GM19193 (cell line): Measurements from ENCODE around the gene GPX7.

Experiments used
- POLR2A ChIP-seq: IDR thresholded peaks from 4 replicates; pipeline ENCODE4 v1.6.1; 2011; ENCODE audit not compliant: insufficient read depth, insufficient read length; ENCODE audit errors: extremely low read depth

Gene GPX7

GRCh38 chr1:52574594-52574993, 27.6 kb upstream of the GPX7 start:
- no peak for TF ChIP-seq POLR2A

DNA sequence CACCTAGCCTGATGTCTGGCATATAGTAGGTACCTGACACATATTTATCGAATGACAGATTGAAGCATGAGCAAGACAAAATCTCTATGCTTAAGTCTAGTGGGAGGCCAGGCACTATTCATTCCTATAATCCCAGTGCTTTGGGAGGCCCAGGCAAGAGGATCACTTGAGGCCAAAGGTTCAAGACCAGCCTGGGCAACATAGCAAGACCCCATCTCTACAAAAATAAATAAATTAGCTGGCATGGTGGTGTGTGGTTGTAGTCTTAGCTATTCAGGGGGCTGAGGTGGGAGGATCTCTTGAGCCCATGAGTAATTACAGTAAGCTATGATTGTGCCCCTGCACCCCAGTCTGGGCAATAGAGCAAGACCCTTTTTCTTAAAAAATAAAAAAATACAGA, 26.1 kb upstream of the GPX7 start:
- no peak for TF ChIP-seq POLR2A

DNA sequence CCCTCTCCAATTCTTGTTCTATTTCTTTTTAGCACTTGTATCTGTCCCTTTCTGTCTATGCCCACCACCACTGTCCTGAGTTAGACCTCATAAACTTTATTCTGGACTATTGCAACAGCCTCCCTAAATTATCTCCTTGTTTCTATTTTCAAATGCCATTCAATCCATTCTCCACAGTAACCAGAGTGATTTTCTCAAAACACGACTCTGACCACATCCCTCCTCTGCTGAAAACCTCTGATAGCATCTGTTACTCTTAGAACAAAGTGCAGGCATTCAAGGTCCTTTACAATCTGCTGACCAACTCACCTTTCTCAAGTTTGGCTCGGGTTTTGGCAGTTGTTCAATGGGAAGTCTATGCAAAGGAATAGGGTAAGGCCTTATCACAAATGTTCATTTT, 22.8 kb upstream of the GPX7 start:
- no peak for TF ChIP-seq POLR2A

- TF ChIP-seq POLR2A = no peak
Observed at GRCh38 chr1:52580283-52580682, 21.9 kb upstream of the GPX7 start.

GRCh38 chr1:52582116-52582696, 20.0 kb upstream of the GPX7 start:
- TF ChIP-seq POLR2A = no peak

GRCh38 chr1:52585474-52585873, 16.7 kb upstream of the GPX7 start:
- TF ChIP-seq POLR2A = no peak

DNA sequence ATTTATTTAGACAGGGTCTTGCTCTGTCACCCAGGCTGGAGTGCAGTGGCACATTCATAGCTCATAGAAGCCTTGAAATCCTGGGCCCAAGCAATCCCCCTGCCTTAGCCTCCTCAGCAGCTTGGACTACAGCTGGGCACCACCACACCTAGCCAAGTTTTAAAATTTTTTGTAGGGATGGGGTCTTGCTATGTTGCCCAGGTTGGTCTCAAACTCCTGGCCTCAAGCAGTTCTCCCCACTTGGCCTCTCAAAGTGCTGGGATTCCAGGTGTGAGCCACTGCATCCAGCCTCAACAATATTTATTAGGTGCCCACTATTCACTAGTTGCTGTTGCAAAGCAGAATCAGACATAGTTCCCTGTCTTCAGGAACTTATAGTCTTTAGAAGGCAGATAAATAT, 14.1 kb upstream of the GPX7 start:
- TF ChIP-seq POLR2A = no peak

DNA sequence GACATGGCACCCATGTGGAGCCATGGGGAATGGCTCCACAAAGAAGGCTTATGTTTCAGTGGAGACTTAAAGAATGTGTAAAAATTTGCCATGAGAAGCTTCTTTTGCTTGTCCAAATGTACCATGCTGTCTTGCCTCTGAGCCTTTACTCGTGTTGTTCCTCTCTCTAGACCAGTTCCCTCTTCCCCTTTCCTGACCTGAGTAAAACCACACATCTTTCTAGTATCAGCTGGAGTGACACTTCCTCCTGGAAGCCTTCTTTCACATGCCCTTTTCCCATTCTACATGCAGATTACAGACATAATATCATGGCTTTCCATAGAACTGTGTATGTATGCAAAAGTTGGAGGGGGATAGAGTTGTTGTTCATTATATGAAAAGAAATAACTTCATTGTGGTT, 13.6 kb upstream of the GPX7 start:
- TF ChIP-seq POLR2A = no peak

DNA sequence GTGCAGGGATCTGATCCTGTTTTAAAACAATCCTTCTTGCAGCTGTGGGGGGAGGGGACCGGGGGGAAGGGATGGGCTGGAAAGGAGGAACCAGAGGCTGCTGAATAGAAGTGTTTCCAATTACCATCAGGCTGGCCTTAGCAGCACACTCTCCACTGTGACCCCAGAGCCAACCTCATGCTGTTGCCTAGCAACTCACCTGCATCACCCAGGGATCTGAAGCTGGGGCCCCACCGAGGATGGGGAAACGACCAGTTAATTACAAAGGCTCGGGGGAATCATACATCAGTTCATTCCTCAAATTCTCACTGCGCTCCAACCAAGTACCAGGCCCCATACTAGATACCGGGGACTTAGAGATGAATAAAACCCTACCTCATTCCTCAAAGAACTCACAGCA, 11.9 kb upstream of the GPX7 start:
- no peak for TF ChIP-seq POLR2A

DNA sequence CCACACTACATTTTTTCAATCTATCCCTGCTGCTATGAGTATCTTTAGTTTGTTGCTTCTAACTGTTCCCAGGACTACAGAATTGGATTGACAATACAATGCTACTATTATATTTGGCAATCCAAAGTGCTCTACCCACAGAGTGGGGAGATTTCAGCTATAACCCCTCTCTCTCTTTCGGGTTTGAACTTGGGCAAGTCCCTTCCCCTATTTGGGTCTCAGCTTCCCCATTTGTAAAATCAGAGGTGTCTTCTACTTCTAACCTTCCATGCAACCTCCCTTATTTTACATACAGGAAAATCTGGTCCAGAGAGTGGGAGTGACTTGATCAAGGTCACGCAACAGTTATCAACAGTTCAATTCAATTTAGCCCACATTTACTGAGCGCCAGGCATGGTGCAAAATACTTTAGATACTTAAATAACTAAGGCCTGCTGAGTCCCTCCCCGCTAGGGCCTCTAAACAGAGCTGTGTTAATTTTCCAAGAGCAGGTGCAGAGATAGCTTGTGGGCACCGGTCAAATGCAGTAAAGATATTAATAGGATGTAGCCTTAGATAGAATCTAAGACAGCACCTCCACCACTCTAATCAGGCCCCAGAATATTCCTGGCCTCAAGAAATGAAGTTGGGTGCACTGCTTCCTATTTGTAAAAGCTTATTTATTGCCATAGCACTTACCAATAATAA, 9.4 kb upstream of the GPX7 start:
- no peak for TF ChIP-seq POLR2A

GRCh38 chr1:52593495-52593894, 8.7 kb upstream of the GPX7 start:
- TF ChIP-seq POLR2A = no peak

DNA sequence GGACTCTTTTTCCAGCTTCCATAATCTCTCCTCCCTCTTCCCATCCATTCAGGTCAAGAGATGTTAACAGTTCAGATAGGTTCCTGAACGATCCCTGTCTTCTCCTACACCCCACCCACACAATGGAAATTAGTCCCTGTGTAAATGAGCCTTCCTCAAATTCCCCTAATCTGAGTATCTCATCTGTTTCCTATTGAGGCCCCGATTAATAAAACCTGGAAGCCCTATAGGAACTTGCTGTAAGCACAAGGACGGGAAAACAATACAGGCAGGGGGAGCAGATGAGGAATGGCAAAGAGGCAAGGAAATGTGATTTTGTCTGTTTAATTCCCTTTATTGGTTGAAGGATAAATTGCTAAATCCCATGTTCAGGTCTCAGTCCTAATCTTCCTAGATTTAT, 7.1 kb upstream of the GPX7 start:
- no peak for TF ChIP-seq POLR2A

- no peak for TF ChIP-seq POLR2A
Observed at GRCh38 chr1:52597912-52598311, 4.3 kb upstream of the GPX7 start.

- TF ChIP-seq POLR2A = no peak
Observed at GRCh38 chr1:52598729-52599128, 3.4 kb upstream of the GPX7 start.

GRCh38 chr1:52599236-52599635, 2.9 kb upstream of the GPX7 start:
- no peak for TF ChIP-seq POLR2A

- TF ChIP-seq POLR2A = no peak
Observed at GRCh38 chr1:52600533-52601179, 1.5 kb upstream of the GPX7 start.
